GM21423 (cell line): Measurements from ENCODE around the gene CENPS.
"Not testable (repeated sequence)": the region's sequence is repeated elsewhere in the genome, so short reads cannot be mapped to it uniquely, and the experiment has no call there.

ENCODE experiments used
- ATAC-seq: cut with Tn5 transposase; IDR thresholded peaks from one replicate; pipeline ENCODE4 v1.9.1; 2021; ENCODE audit warnings: mild to moderate bottlenecking, moderate library complexity; ENCODE audit not compliant: unreplicated experiment

CENPS gene

GRCh38 chr1:10418741-10419140 is 11.5 kb upstream of the CENPS start:
- ATAC-seq = not testable (repeated sequence)

DNA sequence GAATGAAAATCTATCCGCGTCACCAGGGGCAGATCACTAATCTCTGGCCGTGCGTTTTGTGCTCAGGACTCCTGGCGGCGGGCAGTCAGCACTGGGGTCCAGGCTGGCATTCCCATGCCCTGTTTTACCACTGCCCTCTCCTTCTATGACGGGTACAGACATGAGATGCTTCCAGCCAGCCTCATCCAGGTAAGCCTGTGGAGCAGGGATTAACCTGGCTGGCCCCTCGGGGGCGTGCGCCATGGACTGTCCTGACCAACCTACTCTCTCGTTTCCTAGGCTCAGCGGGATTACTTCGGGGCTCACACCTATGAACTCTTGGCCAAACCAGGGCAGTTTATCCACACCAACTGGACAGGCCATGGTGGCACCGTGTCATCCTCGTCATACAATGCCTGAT is 10.9 kb upstream of the CENPS start:
- ATAC-seq = no peak

DNA sequence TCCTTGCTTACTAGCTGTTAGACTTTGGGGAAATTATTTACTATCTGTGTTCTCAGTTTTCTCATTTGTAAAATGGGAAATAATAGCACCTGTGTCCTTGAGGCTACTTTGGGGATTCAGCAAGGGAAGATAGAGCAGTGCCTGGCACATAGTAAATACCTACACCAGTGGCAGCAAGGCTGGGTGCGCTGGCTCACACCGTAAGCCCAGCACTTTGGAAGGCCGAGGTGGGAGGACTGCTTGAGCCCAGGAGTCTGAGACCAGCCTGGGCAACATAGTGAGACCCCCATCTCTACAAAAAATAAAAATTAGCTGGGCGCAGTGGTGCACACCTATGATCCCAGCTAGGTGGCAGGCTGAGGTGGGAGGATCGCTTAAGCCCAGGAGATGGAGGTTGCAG is 8.6 kb upstream of the CENPS start:
- ATAC-seq = no peak

DNA sequence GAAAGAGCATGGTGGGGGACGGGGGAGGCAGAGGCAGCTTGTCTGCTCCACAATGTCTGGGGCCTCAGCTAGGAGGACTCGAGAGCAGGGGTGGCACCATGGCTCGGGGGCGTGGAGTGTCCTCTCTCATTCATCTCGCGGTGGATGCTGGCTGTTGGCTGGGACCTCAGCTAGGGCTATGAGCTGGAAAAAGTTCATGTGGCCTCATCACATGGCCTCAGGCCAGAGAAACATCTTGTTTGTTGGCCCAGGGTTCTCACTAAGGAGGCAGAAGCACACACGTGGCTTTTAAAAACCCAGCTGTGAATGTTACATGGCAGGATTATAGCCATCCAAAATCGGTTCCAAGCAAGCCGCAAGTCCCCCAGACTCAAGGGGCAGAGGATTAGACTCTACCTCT is 6.2 kb upstream of the CENPS start:
- ATAC-seq = no peak

GRCh38 chr1:10424651-10425050 is 5.6 kb upstream of the CENPS start:
- ATAC-seq = no peak

- not testable (repeated sequence) for ATAC-seq
These were observed 4.3 kb upstream of the CENPS start for GRCh38 chr1:10425826-10426534.

DNA sequence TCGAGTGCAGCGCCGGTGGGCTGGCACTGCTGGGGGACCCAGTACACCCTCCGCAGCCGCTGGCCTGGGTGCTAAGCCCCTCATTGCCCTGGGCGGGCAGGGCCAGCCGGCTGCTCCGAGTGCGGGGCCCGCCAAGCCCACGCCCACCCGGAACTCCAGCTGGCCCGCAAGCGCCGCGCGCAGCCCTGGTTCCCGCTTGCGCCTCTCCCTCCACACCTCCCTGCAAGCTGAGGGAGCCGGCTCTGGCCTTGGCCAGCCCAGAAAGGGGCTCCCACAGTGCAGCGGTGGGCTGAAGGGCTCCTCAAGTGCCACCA is 3.7 kb upstream of the CENPS start:
- not testable (repeated sequence) for ATAC-seq

DNA sequence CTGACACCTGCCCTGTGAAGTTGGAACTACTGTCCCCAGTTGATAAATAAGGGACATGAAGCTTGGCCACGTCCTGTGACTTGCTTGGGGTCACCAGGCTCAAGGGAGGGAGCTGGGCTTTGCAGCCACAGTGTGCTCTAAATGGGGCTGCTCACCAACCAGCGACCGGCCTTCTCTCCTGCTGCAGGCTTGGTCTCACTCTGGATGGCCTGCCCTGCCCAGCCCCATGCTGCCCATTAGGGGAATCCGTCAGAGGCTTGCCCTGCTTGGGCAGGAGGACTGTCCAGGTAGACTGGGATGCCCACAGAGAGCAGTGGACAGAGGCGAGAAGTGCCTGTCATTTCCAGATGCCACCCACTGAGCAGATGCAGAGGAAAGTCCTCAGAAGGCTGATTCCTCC is 1.2 kb upstream of the CENPS start:
- no peak for ATAC-seq

DNA sequence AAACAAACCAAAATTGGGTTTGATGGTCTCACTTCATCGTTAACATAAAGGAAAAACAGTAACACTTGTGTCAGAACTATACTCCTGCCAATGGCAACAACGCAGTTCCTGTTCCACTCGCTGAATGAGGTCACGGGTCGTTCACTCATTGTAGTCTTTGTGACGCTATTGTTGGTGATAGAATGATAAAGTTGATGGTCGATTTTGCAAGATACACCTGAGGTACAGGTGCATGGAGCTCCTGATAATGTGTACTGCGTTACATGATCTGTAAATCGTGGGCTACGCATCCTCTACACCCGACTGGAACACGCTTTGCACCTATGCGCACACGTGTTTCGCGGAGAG is 391 bp upstream of the CENPS start:
- no peak for ATAC-seq

DNA sequence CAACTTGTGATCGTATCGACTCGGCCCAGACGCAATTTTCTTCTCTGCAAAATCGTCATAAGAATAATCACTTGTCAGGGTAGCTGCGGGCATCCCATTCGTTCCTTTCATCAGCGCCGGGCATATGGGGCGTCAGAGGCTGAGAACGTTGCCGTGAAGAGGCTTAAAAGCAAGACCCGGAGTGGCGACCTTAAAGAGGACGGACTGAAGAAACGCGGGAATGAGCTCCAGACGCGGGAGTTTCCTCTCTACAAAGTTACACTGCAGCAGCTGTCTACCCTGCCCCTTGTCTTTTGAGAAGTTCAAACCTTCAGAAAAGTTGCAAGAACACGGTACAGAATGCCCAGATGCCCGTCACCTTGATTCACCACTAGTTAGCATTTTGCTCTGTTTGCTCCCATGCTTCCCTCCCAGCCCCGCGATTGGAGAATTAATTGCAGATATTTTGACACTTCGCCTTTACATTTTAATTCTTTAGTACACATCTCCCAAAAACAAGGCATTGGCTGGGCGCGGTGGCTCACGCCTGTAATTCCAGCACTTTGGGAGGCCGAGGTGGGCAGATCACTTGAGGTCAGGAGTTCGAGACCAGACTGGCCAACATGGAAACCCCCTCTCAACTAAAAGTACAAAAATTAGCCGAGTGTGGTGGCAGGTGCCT is 967 bp downstream of the CENPS start:
- no peak for ATAC-seq

- no peak for ATAC-seq
These were observed 2.9 kb downstream of the CENPS start for GRCh38 chr1:10432910-10433700.

DNA sequence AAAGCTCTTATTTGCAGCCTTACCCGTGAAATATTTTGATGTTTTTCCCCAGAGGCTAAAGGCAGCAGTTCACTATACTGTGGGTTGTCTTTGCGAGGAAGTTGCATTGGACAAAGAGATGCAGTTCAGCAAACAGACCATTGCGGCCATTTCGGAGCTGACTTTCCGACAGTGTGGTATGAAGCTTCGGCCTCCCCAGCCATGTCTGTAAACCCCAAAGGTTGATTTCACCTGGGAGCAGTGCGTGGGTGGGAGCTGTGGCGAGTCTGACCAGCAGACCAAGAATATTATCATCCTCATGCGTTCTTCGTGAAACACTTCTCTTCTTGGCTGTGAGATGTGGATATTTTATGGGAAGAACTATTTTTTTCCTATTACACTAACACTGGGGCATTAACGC is 3.6 kb downstream of the CENPS start:
- no peak for ATAC-seq

- no peak for ATAC-seq
These were observed 4.4 kb downstream of the CENPS start for GRCh38 chr1:10434590-10434989.

GRCh38 chr1:10437052-10437451 is 6.8 kb downstream of the CENPS start:
- ATAC-seq = no peak

DNA sequence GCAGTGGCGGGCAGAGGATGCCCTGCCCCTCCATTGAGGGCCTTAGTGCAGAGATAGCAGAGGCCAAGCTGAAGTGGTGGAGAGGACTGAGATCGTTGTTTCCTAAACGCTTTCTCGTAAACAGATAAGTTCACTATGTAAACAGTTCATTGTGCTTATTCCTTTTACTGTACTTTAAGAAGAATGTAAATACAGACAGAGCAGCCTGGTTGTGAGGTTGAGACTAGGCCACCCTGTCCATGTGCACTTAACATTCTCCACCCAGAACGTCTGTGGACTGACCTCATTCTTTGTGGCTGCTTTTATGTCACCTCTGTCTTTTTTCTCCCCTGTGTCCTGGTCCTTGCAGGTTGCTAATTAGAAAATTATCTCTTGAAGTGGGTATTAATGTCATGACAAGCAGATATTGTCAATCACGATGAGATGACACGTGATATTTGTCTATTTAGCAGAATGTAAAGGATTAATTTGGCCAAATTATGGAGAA is 8.5 kb downstream of the CENPS start:
- ATAC-seq = no peak

GRCh38 chr1:10440305-10440704 is 10.1 kb downstream of the CENPS start:
- no peak for ATAC-seq

- no peak for ATAC-seq
These were observed 10.6 kb downstream of the CENPS start for GRCh38 chr1:10440794-10441193.

GRCh38 chr1:10444248-10444647 is 14.0 kb downstream of the CENPS start:
- no peak for ATAC-seq

GRCh38 chr1:10444795-10445397 is 14.7 kb downstream of the CENPS start:
- ATAC-seq = no peak

DNA sequence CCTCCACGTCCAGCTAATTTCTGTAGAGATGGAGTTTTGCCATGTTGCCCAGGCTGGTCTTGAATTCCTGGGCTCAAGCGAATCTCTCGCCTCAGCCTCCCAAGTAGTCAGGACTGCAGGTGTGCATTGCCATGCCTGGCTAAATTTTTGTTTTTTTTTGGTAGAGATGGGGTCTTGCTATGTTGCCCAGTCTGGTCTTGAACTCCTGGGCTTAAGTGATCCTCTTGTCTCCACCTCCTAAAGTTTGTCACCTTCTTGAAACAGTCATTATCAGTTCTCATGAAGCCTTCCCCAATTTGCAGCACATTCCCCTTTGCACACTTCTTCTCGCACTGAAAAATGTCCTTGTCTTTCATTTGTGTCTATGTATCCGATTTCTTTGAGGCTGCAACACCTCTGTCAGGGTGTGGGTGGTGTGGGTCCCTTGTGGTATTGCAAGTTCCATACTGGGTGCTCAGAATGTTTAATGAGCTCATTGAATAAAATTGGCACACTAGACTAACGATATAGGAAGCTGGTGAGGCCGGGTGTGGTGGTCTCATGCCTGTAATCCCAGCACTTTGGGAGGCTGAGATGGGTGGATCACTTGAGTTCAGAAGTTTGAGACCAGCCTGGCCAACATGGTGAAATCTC is 16.7 kb downstream of the CENPS start:
- no peak for ATAC-seq

DNA sequence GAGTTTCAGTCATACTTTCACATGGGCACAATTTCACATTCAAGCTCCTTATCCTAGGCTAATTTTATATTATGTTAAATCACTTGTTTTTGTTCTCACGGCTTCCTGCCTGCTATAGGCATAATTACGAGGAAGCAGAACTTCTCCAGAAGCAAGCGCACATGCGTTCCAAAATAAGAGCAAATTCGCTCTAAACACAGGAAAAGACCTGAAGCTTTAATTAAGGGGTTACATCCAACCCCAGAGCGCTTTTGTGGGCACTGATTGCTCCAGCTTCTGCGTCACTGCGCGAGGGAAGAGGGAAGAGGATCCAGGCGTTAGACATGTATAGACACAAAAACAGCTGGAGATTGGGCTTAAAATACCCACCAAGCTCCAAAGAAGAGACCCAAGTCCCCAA is 19.5 kb downstream of the CENPS start, which contains the start of gene CORT:
TSS of gene CORT (plus strand) at position 281 of the 400 bp plus-strand sequence. CDS start 193 bp downstream, outside the sequence.
- ATAC-seq = no peak
